ENCODE data around the gene CPPED1. TPM values are rescaled to one million over a fixed set of nuclear protein-coding genes. Genes with fewer than 3 reads are reported as not detected.

The CPPED1 gene
- total and polyA plus RNA-seq, 4 donors, result 10.4 to 29.1 (median 23.0) TPM

GRCh38 chr16:12757546-12757945 lies 46.1 kb downstream of the CPPED1 start:
- 42% methylated on average over 7 of the region's 7 CpGs for WGBS

More at GRCh38 chr16:12757546-12757945, 46.1 kb downstream of the CPPED1 start:
- no peak overlapping the region for H3K4me3 ChIP-seq (ENCODE audit: low read depth in 1 of 3, low read length in 3 of 3)
- H3K27ac ChIP-seq (ENCODE audit: low read depth in 1 of 2, low read length in 2 of 2), result peak overlapping the region; percentile 86 to 88
- DNase-seq (ENCODE audit: low spot score), result no peak
- no peaks in the 10 kb centered on the region for H3K27me3 ChIP-seq (ENCODE audit: control insufficient read depth in 4 of 4, insufficient read depth in 4 of 4, low read length in 3 of 4)
- peak; percentile 15 for TF ChIP-seq SP1 (IDR thresholded peaks at IDR 0.05)
- TF ChIP-seq HNF4G (IDR thresholded peaks at IDR 0.05), result no peak
- TF ChIP-seq GABPA (IDR thresholded peaks at IDR 0.05 in 1 of 2, conservative IDR thresholded peaks at IDR 0.05 in 1 of 2), result no peak
- TF ChIP-seq RAD21 (IDR thresholded peaks at IDR 0.05), result no peak
- peak; percentile 68 for TF ChIP-seq ZBTB33 (IDR thresholded peaks at IDR 0.05)
- TF ChIP-seq EGR1 (IDR thresholded peaks at IDR 0.05; ENCODE audit: low read depth in 2 of 2), result peak in 1 of 2 donors; percentile 15
- TF ChIP-seq HNF4A (conservative IDR thresholded peaks at IDR 0.05), result peak in 1 of 2 donors; percentile 69
- no peak for TF ChIP-seq FOXA1 (IDR thresholded peaks at IDR 0.05)
- peak; percentile 42 to 76 for TF ChIP-seq RXRA (IDR thresholded peaks at IDR 0.05)
- peak; percentile 71 for TF ChIP-seq FOXA2 (IDR thresholded peaks at IDR 0.05)
- TF ChIP-seq CTCF (IDR thresholded peaks at IDR 0.05; ENCODE audit: low read depth, low read length, missing input control), result no peak
- no peak for TF ChIP-seq ATF3 (IDR thresholded peaks at IDR 0.05)
- TF ChIP-seq JUND (IDR thresholded peaks at IDR 0.05), result peak in 1 of 2 donors; percentile 44
- TF ChIP-seq MAX (IDR thresholded peaks at IDR 0.05), result peak; percentile 79
- TF ChIP-seq TAF1 (conservative IDR thresholded peaks at IDR 0.05), result no peak
- peak; percentile 91 for TF ChIP-seq YY1 (IDR thresholded peaks at IDR 0.05)
- TF ChIP-seq NR2F2 (IDR thresholded peaks at IDR 0.05), result no peak
- peak; percentile 66 for TF ChIP-seq REST (IDR thresholded peaks at IDR 0.05)
- H3K9me3 ChIP-seq (ENCODE audit: control insufficient read depth in 4 of 4, low read length in 3 of 4), result no peaks in the 10 kb centered on the region
- peak overlapping the region in 1 of 2 donors; percentile 54 for H3K9ac ChIP-seq (ENCODE audit: low read depth in 1 of 2, low read length in 2 of 2)
- H3K36me3 ChIP-seq (ENCODE audit: control insufficient read depth in 4 of 4, insufficient read depth in 3 of 4, low read depth in 1 of 4, low read length in 3 of 4), result no peaks in the 10 kb centered on the region
- H3K4me1 ChIP-seq (ENCODE audit: control insufficient read depth in 4 of 4, insufficient read depth in 4 of 4, low read length in 3 of 4), result peaks cover 11 to 66% (median 45%) of the 10 kb centered on the region in 4 donors
